Large intestine (tissue), 3 donors: ENCODE data around the gene PEX3. TPM values are rescaled to one million over a fixed set of nuclear protein-coding genes. Genes with fewer than 3 reads are reported as not detected.

ENCODE experiments used
- DNase-seq, 2 donors: peaks; one replicate each; pipeline versions ENCODE4 v3.0.0 to v3.0.0-alpha.2; 2013
- H3K27ac ChIP-seq: one replicate; pipeline ENCODE4 v1.5.1; 2013; ENCODE audit warnings: low read length
- H3K27me3 ChIP-seq: 2 replicates; pipeline ENCODE4 v1.6.1; 2013; ENCODE audit warnings: low read length; ENCODE audit not compliant: control insufficient read depth, insufficient read depth
- H3K36me3 ChIP-seq: 2 replicates; pipeline ENCODE4 v1.6.1; 2013; ENCODE audit warnings: low read length; ENCODE audit not compliant: control insufficient read depth, insufficient read depth
- H3K4me1 ChIP-seq: one replicate; pipeline ENCODE4 v1.6.1; 2013; ENCODE audit warnings: low read length; ENCODE audit not compliant: control insufficient read depth, insufficient read depth
- H3K4me3 ChIP-seq: one replicate; pipeline ENCODE4 v1.5.1; 2013; ENCODE audit warnings: low read length
- H3K9me3 ChIP-seq: one replicate; pipeline ENCODE4 v1.6.1; 2013; ENCODE audit warnings: mild to moderate bottlenecking, low read depth, low read length, moderate library complexity; ENCODE audit not compliant: control insufficient read depth
- WGBS: methylation state at CpG from one replicate; pipeline ENCODE4 v1.1.5; 2013; ENCODE audit warnings: low lambda C conversion rate; ENCODE audit not compliant: insufficient coverage; 5-methylcytosine and 5-hydroxymethylcytosine counted together
- polyA plus RNA-seq: library from polyadenylated mRNA; unstranded; fragments of 120-200 nt; gene quantifications from one replicate; pipeline ENCODE4 v1.2.1, GENCODE V29; 2013

Gene PEX3
- polyA plus RNA-seq, 1 donor: 20.2 TPM

DNA sequence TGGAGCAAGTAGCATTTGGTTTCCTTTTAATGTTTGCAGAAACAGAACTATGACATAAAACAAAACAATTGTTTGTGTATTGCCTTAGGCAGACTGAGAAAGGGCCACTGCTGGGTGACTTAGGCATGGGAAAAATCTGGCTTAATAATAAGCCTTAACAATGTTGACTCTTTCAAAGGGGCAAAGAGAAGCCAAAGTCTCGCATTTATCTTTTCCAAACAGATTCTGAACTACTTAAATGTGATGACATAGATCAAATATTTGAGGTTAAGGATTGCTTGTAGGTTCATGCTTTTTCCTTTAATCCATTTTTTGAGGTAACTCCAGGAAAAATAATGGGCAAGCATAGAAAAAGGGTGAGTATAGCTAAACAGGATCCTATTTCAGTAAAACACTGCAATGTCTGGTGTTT lies 39.7 kb upstream of the PEX3 start:
- DNase-seq: peak; percentile 23 to 55
- Histone ChIP-seq H3K9me3 (no peaks in the 10 kb centered on the region), H3K4me3 (no peak overlapping the region), H3K36me3 (no peaks in the 10 kb centered on the region), H3K27ac (peak overlapping the region; percentile 30), H3K4me1 (peaks cover 5% of the 10 kb centered on the region), H3K27me3 (no peaks in the 10 kb centered on the region)
- WGBS: no CpG with 5 or more reads among the region's 1 CpG

DNA sequence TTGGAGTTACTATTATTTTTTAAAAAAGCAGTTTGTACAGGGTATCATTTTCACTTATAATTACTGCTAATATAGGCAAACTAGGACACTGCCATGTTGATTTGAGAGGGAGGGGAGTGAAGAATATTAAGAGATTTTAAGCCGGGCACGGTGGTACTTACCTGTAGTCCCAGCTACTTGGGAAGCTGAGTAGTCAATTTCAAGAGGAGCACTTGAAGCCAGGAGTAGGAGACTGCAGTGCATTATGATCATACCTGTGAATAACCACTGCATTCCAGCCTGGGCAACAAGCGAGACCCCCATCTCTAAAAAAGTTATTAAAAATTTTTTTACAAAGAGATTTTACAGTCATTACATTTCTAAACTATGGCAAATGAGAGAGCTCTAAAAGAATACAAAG lies 35.8 kb upstream of the PEX3 start:
- no peaks in the 10 kb centered on the region for H3K36me3 ChIP-seq
- WGBS: no CpG with 5 or more reads among the region's 3 CpGs
- H3K27ac ChIP-seq: no peak overlapping the region
- peaks cover 5% of the 10 kb centered on the region for H3K4me1 ChIP-seq
- no peaks in the 10 kb centered on the region for H3K9me3 ChIP-seq
- no peak for DNase-seq
- no peak overlapping the region for H3K4me3 ChIP-seq
- no peaks in the 10 kb centered on the region for H3K27me3 ChIP-seq

DNA sequence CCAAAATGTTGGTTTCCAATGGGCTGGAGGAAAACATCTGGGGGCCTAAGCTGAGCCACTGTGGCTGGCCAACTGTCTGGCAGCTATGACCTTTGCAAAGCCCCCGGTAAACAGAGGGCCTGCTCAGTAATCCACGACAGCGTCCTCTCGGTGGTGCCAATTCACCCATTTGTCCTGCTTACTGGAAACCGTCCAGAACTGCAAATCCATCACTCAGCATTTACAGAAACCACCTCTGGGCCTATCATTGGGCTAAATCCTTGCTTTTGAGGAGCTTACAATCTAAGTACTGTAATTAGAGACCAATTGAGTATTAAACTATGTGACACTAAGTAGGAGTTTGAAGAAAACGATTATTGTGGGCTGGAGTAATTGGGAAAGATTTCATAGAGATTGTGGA lies 31.1 kb upstream of the PEX3 start:
- no peak overlapping the region for H3K27ac ChIP-seq
- WGBS: 100% methylated on average over 1 of the region's 6 CpGs
- no peak overlapping the region for H3K4me3 ChIP-seq
- DNase-seq: no peak
- no peaks in the 10 kb centered on the region for H3K9me3 ChIP-seq
- no peaks in the 10 kb centered on the region for H3K4me1 ChIP-seq
- no peaks in the 10 kb centered on the region for H3K36me3 ChIP-seq
- H3K27me3 ChIP-seq: no peaks in the 10 kb centered on the region

DNA sequence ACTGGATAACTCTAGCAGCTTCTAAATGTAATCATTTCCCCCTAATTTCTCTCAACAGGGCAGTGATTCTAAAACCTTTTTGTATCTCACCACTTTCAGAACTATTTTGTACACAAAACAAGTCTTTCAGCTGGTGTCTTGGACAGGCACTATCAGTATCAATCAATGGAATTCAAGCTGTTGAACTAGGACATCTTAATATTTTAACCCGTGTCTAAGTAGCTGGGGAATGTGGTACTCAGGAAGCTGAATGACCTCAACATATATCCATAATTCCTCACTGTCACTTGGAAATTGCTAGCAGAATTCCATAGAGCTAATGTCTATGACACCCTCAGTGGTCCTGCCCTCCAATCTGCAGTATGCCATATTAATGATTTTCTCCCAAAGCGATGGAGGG lies 24.6 kb upstream of the PEX3 start:
- H3K4me1 ChIP-seq: no peaks in the 10 kb centered on the region
- H3K9me3 ChIP-seq: no peaks in the 10 kb centered on the region
- no peaks in the 10 kb centered on the region for H3K36me3 ChIP-seq
- no peaks in the 10 kb centered on the region for H3K27me3 ChIP-seq
- WGBS: no CpG with 5 or more reads among the region's 2 CpGs
- no peak for DNase-seq
- no peak overlapping the region for H3K4me3 ChIP-seq
- H3K27ac ChIP-seq: no peak overlapping the region

DNA sequence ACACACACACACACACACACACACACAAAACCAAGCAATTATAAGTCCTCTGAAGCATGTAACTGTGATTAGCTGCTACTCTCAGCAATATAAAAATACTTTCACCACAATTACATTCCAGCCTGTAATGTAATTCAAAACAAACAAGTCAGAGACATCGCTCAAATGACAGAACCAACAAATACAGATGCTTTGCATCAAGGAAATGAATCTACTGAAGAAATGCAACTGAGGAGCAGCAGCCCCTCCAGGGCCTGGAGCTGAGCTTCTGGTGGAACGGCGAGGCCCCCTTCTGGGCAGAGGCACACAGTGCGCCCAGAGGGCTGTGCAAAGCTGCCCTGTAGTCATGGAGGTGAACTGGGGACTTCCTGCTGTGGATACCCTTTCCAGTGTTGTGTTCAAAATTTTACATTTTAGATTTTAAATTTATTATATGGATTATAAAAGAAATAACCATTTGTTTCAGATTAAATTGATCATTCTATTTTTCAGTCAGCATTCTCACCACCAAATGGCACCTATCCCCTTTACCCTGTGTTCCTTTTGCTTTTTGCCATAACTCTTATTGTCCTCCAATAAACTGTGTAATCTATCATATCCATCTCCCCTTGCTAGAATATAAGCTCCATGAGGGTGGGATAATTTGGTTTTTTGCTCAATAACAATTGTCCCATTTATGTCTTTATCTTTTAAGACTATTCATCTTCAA lies 23.3 kb upstream of the PEX3 start:
- DNase-seq: peak; percentile 65 to 70
- Histone ChIP-seq H3K27me3 (no peaks in the 10 kb centered on the region), H3K36me3 (no peaks in the 10 kb centered on the region), H3K4me1 (no peaks in the 10 kb centered on the region), H3K27ac (no peak overlapping the region), H3K4me3 (no peak overlapping the region), H3K9me3 (no peaks in the 10 kb centered on the region)
- WGBS: no CpG with 5 or more reads among the region's 4 CpGs

DNA sequence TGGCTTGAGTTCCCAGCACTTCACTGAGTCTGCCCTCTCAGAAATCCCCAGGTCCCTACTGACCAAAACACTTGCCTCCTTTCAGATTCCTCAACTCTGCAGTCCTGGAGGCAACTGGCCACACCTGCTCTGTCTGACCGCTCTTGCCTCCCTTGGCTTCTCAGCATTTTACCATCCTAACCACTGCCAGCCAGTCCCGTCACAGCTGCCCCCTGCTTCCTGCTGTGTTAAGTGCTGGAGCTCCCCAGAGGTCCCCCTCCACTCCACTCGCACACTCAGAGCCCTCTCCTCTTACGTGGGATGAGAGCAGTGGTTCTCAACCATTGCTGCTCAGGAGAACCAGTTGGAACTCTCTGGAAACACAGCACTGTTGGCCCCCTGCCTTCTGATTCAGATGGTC lies 20.6 kb upstream of the PEX3 start:
- no CpG with 5 or more reads among the region's 4 CpGs for WGBS
- Histone ChIP-seq H3K27ac (no peak overlapping the region), H3K4me3 (no peak overlapping the region), H3K27me3 (no peaks in the 10 kb centered on the region), H3K4me1 (no peaks in the 10 kb centered on the region), H3K9me3 (no peaks in the 10 kb centered on the region), H3K36me3 (no peaks in the 10 kb centered on the region)
- DNase-seq: no peak

DNA sequence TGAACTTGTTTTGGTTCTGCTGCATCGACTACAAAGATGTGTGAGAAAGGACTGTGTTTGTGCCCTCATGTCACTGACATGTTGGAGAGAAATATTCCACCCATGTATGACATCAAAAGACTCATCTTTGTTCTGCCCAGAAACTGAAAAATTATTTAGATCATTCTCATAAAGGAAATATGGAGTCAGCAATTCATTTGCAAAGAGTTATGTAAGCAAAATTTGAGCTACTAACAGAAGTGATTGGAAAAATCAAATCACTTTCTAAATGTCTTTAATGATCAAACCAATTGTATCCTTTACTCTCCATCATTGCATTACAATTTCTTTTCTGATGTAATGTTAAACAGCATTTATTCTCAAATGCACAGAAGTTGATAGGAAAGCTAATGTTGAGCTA lies 19.4 kb upstream of the PEX3 start:
- no peaks in the 10 kb centered on the region for H3K9me3 ChIP-seq
- no peaks in the 10 kb centered on the region for H3K27me3 ChIP-seq
- H3K4me3 ChIP-seq: no peak overlapping the region
- no peak for DNase-seq
- no CpG with 5 or more reads among the region's 1 CpG for WGBS
- no peak overlapping the region for H3K27ac ChIP-seq
- peaks cover 3% of the 10 kb centered on the region for H3K36me3 ChIP-seq
- H3K4me1 ChIP-seq: no peaks in the 10 kb centered on the region

DNA sequence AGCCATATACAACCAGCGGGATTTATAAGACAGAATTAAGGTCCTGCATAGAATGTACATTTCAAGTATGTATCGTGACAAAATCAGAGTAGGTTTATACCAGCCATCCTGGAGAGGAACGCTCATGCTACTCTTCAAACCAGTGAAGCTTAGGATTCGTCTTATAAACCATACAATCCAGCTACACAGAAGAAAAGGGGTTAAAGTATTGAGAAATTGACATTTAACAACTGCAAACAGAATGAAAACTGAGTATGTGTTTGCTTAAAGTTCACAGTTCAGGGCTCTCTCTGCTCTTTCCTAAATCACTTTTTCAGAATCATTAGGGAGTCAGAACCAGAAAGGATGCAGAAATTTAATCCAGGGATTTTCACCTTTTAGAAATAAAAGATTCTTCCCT lies 18.0 kb upstream of the PEX3 start:
- no peak overlapping the region for H3K4me3 ChIP-seq
- no peaks in the 10 kb centered on the region for H3K4me1 ChIP-seq
- H3K9me3 ChIP-seq: no peaks in the 10 kb centered on the region
- no peak overlapping the region for H3K27ac ChIP-seq
- WGBS: no CpG with 5 or more reads among the region's 4 CpGs
- H3K36me3 ChIP-seq: peaks cover 7% of the 10 kb centered on the region
- H3K27me3 ChIP-seq: no peaks in the 10 kb centered on the region
- no peak for DNase-seq

DNA sequence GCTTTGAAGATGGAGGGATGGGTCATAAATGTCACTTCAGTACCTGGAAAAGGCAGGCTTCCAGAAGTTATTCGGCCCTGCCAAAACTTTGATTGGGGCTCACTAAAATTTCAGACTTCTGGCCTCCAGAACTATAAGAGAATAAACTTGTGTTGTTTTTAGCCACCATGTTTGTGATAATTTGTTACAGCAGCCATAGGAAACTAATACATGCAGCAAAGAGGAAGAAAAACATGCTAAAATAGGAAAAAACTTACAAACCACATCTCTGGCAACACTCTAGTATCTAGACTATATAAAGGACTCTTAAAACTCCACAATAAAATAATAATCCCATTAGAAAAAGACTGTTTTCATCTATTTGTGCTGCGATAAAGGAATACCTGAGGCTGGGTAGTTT lies 9.6 kb upstream of the PEX3 start:
- Histone ChIP-seq H3K9me3 (no peaks in the 10 kb centered on the region), H3K4me1 (no peaks in the 10 kb centered on the region), H3K27ac (no peak overlapping the region), H3K27me3 (no peaks in the 10 kb centered on the region), H3K36me3 (peaks cover 14% of the 10 kb centered on the region), H3K4me3 (no peak overlapping the region)
- WGBS: 100% methylated on average over 1 of the region's 2 CpGs
- no peak for DNase-seq

DNA sequence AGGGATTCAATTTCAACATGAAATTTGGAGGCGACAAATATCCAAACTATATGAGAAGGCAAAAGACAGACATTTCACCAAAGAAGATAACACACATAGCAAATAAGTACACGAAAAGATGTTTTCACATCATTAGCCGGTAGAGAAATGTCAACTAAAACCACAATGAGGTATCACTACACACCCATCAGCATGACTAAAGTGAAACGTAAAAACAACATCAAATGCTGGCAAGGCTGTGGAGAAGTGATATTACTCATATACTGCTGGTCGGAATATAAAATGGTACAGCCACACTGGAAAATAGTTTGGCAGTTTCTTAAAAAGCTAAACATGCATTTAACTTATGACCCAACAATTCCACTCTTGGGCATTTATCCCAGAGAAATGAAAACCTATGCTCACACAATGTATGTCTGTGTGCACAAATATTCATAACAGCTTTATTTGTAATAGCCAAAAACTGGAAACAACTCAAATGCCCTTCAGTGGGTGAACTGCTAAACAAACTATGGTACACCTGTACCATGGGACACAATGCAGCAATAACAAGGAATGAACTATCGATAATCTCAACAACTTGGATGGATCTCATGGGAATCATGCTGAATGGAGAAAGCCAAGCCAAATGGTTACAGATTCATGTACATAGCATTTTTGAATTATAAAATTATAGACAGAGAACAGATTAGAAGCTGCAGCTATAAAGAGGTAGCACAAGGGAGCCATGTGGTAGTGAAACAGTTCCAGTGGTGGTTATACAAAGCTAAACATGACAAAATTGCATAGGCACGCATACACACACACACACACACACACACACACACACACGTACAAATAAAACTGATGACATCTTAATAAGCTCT lies 8.7 kb upstream of the PEX3 start:
- H3K4me1 ChIP-seq: no peaks in the 10 kb centered on the region
- H3K27ac ChIP-seq: no peak overlapping the region
- H3K27me3 ChIP-seq: no peaks in the 10 kb centered on the region
- 100% methylated on average over 2 of the region's 8 CpGs for WGBS
- no peak for DNase-seq
- H3K36me3 ChIP-seq: peaks cover 8% of the 10 kb centered on the region
- H3K9me3 ChIP-seq: no peaks in the 10 kb centered on the region
- no peak overlapping the region for H3K4me3 ChIP-seq
